ENCODE measurements around the gene RAP1GAP2.
"Not testable (repeated sequence)": the region's sequence is repeated elsewhere in the genome, so short reads cannot be mapped to it uniquely, and the experiment has no call there.

Gene RAP1GAP2

DNA sequence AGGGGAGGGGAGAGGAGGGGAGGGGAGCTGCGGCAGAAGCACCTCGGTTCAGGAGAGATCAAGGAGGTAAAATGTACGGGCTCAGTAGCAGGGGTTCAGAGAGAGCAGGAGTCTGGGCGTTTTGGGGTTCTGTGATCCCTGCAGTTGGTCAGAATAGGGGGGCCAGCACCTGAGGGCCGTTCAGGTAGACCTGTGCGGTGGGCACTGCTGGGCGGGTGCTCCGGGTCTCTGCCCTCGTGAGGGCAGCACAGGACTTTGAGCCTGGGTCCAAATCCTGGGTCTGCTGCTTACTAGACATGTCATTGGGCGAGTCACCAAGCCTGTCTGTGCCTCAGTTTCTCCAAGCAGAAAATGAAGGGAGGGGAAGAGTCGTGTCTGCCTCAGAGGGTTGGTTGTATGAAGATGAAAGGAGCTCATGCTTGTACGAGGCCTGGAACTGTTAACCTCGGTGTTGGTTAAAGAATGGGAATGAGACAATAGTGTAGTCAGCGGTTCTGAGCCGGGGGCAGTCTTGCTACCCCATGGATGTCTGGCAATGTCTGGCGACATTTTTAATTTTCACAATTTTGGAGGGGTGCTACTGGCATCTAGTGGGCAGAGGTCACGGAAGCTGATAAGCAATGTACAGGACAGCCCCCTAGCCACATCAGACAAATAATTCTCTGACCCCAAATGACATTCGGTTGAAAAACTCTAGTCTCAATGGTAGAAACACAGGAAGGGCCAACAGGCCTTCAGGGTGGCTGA is 231.7 kb downstream of the RAP1GAP2 start:
- Histone ChIP-seq H3K9me3 (ENCODE audit: insufficient read depth, low read depth, low read length) (0 out of 2 replicates have a peak, but pooled peaks cover 4% of the 10 kb centered on the region), H3K27me3 (ENCODE audit: insufficient read depth, low read length) (no peaks in the 10 kb centered on the region), H3K9ac (ENCODE audit: low read depth, low read length) (no peak overlapping the region), H3K27ac (ENCODE audit: low read length) (no peak overlapping the region), H3K4me1 (ENCODE audit: insufficient read depth, low read length) (no peaks in the 10 kb centered on the region), H3K4me3 (ENCODE audit: low read length) (no peak overlapping the region), H3K36me3 (ENCODE audit: insufficient read depth, low read depth, low read length) (peaks cover 28% of the 10 kb centered on the region)

DNA sequence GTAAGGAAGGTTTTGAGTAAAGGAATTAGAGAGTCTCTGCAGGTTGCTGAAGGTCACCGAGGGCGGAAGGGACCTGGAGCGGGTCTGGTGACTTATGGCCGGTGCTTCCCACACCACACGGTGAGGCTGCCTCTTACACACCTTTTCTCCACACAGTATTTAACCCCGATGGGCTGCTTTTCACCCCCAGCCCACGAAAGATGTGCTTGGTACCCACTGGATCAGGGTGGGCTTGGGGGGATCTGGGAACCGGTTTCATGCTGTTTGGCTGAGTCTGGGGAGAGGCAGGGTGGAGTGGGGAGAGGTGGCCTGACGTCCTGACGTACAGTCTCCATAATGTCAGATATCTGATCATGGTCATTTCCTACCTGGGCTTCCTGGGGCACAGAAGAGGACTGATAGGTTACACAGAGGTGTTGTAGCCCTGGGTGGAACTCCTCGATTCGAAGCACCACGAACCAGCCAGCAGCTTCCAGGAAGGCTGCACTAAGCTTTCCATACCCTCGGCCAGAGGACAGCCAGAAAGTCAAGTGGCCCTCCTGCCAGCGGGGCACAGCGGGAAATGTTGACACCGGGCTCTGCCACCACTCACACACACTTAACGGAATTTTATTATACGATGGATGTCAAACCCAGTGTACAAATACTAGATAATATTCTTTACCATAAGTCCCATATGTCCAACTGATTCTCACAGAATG is 233.1 kb downstream of the RAP1GAP2 start:
- H3K4me1 ChIP-seq (ENCODE audit: insufficient read depth, low read length), result no peaks in the 10 kb centered on the region
- H3K27me3 ChIP-seq (ENCODE audit: insufficient read depth, low read length), result no peaks in the 10 kb centered on the region
- H3K9me3 ChIP-seq (ENCODE audit: insufficient read depth, low read depth, low read length), result no peaks in the 10 kb centered on the region
- H3K27ac ChIP-seq (ENCODE audit: low read length), result no peak overlapping the region
- peaks cover 25% of the 10 kb centered on the region for H3K36me3 ChIP-seq (ENCODE audit: insufficient read depth, low read depth, low read length)
- no peak overlapping the region for H3K4me3 ChIP-seq (ENCODE audit: low read length)
- no peak overlapping the region for H3K9ac ChIP-seq (ENCODE audit: low read depth, low read length)

DNA sequence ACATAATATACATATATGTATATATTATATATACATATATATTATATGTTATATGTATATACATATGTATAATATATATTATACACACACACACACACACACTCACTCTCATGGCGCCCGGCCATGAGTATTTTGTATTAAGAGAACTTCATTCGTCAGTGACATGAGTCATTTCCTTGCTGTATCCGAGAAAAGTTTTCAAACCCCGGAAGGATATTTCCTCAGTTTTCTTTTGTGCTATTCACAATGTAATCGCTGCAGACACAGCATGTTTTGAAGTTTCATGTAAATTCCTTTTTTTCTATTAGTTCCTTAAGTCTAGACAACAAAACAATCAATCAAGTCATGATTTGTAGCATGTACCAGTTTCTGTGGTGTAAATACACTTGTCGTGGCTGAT is 233.9 kb downstream of the RAP1GAP2 start:
- Histone ChIP-seq H3K4me3 (ENCODE audit: low read length) (no peak overlapping the region), H3K27me3 (ENCODE audit: insufficient read depth, low read length) (no peaks in the 10 kb centered on the region), H3K9me3 (ENCODE audit: insufficient read depth, low read depth, low read length) (no peaks in the 10 kb centered on the region), H3K36me3 (ENCODE audit: insufficient read depth, low read depth, low read length) (peaks cover 25% of the 10 kb centered on the region), H3K9ac (ENCODE audit: low read depth, low read length) (no peak overlapping the region), H3K27ac (ENCODE audit: low read length) (no peak overlapping the region), H3K4me1 (ENCODE audit: insufficient read depth, low read length) (no peaks in the 10 kb centered on the region)

DNA sequence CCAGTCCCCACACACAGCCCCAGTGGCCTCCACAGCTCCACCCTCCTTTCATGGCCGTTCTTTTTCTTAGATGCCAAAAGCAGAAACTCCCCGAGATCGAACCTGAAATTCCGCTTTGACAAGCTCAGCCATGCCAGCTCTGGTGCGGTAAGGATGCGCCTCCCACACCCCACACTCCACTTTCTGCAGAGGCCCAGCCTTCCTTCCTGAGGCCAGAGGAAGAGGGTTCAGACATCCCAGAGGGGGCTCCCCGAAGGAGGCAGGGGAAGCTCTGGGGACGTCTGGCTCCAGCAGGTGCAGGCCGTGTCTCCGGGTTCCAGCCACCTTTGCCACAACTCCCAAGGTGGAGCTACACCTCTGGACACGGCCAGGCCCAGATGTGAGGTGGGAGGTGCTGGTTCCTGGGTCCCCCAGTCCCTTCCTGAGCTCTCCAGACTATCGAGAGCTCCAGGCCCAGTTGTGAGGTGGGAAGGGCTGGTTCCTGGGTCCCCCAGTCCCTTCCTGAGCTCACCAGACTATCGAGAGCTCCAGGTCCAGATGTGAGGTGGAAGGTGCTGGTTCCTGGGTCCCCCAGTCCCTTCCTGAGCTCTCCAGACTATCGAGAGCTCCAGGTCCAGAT is 234.7 kb downstream of the RAP1GAP2 start:
- not testable (repeated sequence) for H3K4me1 ChIP-seq (ENCODE audit: insufficient read depth, low read length); H3K9ac ChIP-seq (ENCODE audit: low read depth, low read length); H3K4me3 ChIP-seq (ENCODE audit: low read length); H3K27ac ChIP-seq (ENCODE audit: low read length); H3K9me3 ChIP-seq (ENCODE audit: insufficient read depth, low read depth, low read length); H3K27me3 ChIP-seq (ENCODE audit: insufficient read depth, low read length)
- H3K36me3 ChIP-seq (ENCODE audit: insufficient read depth, low read depth, low read length), result peaks cover 25% of the 10 kb centered on the region

DNA sequence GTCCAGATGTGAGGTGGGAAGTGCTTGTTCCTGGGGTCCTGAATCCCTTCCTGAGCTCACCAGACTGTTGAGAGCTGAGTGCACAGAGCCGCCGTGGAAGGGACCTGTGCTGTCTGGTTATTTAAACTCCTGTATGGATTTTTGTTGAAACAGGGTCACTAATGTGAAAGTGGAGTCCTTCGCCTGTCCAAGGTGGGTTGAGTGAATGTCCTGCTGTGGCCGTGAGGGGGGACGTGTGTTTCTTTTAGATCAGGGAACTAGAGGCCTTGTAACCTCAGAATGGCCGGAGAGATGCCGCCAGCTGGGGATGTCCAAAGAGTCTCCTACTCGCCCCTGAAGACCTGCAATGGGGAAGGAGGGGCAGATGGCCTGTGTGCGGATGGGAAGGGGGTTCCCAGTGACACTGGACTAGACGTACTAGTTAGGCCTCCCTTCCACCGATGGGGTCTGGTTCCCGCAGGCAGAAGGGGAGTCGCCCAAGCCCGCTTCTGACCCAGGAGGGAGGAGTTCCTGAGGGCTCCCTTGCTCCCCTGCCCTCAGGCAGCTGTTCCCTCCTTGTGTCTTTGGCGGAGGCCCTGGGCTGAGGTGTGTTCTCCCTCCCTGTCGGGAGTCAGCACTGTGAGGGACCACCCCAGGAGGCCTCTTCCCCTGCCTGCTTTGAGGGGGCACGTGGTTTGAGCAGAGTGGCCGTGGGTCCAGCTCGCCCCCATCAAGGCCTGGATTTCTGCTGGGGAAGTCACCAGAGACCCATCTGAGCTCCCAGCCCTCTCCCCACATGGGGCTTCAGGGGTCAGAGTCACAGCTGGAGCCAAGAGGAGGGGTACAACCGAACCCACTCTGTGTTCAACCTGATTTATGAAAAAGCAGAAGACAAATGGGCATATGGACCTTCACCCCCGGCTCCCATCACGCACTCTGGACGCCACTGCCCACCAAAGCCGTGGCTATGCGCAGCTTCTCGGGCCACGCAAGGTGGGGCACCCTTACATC is 236.3 kb downstream of the RAP1GAP2 start:
- H3K27me3 ChIP-seq (ENCODE audit: insufficient read depth, low read length), result no peaks in the 10 kb centered on the region
- peaks cover 22% of the 10 kb centered on the region for H3K36me3 ChIP-seq (ENCODE audit: insufficient read depth, low read depth, low read length)
- H3K4me1 ChIP-seq (ENCODE audit: insufficient read depth, low read length), result no peaks in the 10 kb centered on the region

DNA sequence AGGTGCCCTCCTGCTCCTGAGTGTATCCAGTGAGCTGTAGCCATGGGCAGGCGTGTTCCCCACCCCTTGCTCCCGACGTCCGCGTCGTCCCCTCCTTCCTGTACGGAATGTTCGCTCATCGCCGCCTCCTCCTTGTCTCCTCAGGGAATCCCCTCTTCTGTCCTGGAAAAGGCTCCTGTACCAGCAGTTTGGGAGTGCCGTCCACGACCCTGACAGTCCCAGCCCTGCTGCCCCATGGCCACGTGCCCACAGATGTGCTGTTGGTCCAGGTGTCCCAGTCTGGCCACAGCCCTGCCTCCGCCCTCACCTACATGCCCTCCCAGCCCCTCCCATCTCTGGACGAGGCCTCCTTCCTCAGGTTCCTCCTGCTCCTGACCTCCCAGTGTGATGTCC is 237.0 kb downstream of the RAP1GAP2 start:
- no peak overlapping the region for H3K27ac ChIP-seq (ENCODE audit: low read length)
- no peak overlapping the region for H3K4me3 ChIP-seq (ENCODE audit: low read length)
- no peaks in the 10 kb centered on the region for H3K4me1 ChIP-seq (ENCODE audit: insufficient read depth, low read length)

More for the DNA sequence above, 236.3 kb downstream of the RAP1GAP2 start:
- Histone ChIP-seq H3K27ac (ENCODE audit: low read length) (no peak overlapping the region), H3K4me3 (ENCODE audit: low read length) (no peak overlapping the region), H3K9me3 (ENCODE audit: insufficient read depth, low read depth, low read length) (no peaks in the 10 kb centered on the region), H3K9ac (ENCODE audit: low read depth, low read length) (no peak overlapping the region)

DNA sequence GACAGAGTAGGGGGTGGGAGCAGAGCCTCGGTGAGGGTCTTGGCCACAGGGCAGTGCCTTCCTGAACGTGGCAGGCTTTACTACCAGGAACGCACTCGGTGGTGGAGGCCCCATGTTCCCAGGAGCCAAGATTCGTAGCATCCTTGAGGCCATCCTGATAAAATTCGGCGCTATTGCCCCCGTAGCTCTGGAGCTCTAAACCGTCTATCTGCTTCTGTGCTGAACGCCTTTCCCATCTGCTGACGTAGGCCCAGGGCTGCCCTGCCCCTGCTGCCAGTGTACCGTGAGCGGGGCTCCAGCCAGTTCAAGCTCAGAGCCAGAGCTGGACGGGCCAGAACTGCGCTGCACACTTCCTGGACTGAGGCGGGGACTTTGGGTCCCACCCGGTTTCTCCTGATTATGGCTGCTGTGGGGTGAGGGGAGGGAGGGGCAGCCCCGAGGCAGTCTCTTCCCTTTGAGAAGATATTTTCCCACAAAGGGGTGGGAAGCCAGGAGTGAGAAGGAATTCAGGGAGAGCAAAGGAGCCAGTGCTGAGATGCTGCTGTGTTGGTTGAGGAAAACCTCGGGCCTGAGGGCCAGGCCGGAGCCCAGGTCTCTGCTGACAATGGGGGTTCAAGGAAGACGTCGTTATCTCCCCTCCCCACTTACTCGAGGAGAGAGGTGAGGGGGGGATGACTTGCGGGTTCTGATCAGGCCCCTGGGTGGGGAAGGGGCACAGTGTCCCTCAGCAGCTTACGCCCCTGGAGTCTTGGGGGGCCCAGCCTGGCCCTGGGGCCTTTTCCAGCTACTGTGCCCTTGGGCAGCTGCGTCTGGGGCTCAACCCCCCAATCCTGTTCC is 237.7 kb downstream of the RAP1GAP2 start:
- H3K27ac ChIP-seq (ENCODE audit: low read length), result no peak overlapping the region
- H3K27me3 ChIP-seq (ENCODE audit: insufficient read depth, low read length), result no peaks in the 10 kb centered on the region
- no peak overlapping the region for H3K4me3 ChIP-seq (ENCODE audit: low read length)
- peaks cover 17% of the 10 kb centered on the region for H3K36me3 ChIP-seq (ENCODE audit: insufficient read depth, low read depth, low read length)
- no peak overlapping the region for H3K9ac ChIP-seq (ENCODE audit: low read depth, low read length)
- no peaks in the 10 kb centered on the region for H3K9me3 ChIP-seq (ENCODE audit: insufficient read depth, low read depth, low read length)
- no peaks in the 10 kb centered on the region for H3K4me1 ChIP-seq (ENCODE audit: insufficient read depth, low read length)

More for the DNA sequence above, 237.0 kb downstream of the RAP1GAP2 start:
- Histone ChIP-seq H3K36me3 (ENCODE audit: insufficient read depth, low read depth, low read length) (peaks cover 21% of the 10 kb centered on the region), H3K27me3 (ENCODE audit: insufficient read depth, low read length) (no peaks in the 10 kb centered on the region), H3K9ac (ENCODE audit: low read depth, low read length) (no peak overlapping the region), H3K9me3 (ENCODE audit: insufficient read depth, low read depth, low read length) (no peaks in the 10 kb centered on the region)

DNA sequence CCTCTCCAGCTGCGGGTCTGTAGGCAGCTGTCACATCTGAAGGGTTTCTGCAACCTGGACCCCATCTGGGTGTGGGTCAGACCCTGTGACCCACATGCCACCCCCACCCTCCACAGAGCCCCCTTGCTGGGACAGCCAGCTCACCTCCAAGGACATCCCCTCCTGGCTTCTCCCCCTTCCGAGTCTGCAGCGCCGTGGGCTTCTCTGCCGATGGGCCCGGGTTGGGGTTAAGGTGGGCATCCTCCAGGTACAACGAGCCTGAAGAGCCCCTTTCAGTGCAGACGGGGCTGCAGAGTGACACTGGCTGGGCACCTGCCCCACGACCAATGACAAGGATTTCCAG is 238.3 kb downstream of the RAP1GAP2 start:
- Histone ChIP-seq H3K36me3 (ENCODE audit: insufficient read depth, low read depth, low read length) (peaks cover 12% of the 10 kb centered on the region), H3K4me1 (ENCODE audit: insufficient read depth, low read length) (no peaks in the 10 kb centered on the region), H3K4me3 (ENCODE audit: low read length) (no peak overlapping the region), H3K9ac (ENCODE audit: low read depth, low read length) (no peak overlapping the region), H3K27ac (ENCODE audit: low read length) (no peak overlapping the region), H3K27me3 (ENCODE audit: insufficient read depth, low read length) (no peaks in the 10 kb centered on the region), H3K9me3 (ENCODE audit: insufficient read depth, low read depth, low read length) (no peaks in the 10 kb centered on the region)

DNA sequence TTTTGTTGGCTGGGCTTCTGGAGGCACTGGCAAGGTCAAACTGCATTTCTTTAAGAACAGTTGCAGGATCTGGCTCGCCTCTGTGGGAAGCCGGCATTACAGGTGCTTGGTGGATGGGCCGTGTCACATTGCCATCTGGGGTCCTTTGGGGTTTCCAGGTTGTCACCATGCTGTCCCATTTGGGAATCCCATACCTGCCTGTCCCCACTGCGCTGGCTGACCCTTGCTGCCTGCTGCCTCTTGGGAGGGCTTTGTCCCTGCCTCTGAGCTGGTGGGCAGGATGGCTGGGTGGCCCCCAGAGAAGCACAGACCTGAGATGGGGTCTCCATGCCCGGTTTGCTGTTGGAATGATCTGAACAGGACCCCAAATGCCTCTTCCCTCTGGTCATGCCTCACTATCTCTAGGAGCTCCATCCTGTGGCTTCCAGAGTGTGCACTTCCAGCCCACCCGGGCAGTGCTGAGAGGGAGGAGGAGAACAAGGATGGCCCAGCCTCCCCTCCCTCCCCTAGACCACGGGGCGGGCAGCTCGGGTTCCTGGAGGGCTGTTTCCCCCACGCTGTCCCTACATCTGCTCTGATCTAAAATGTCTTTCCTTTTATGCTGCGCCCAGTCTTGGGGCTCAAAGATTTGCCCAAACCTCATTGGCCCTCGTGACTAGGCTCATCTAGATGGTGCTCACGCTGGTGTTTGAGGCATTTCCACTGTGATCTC is 239.2 kb downstream of the RAP1GAP2 start:
- Histone ChIP-seq H3K4me1 (ENCODE audit: insufficient read depth, low read length) (no peaks in the 10 kb centered on the region), H3K27me3 (ENCODE audit: insufficient read depth, low read length) (no peaks in the 10 kb centered on the region), H3K4me3 (ENCODE audit: low read length) (no peak overlapping the region), H3K9ac (ENCODE audit: low read depth, low read length) (no peak overlapping the region), H3K27ac (ENCODE audit: low read length) (no peak overlapping the region), H3K36me3 (ENCODE audit: insufficient read depth, low read depth, low read length) (peaks cover 6% of the 10 kb centered on the region), H3K9me3 (ENCODE audit: insufficient read depth, low read depth, low read length) (no peaks in the 10 kb centered on the region)

DNA sequence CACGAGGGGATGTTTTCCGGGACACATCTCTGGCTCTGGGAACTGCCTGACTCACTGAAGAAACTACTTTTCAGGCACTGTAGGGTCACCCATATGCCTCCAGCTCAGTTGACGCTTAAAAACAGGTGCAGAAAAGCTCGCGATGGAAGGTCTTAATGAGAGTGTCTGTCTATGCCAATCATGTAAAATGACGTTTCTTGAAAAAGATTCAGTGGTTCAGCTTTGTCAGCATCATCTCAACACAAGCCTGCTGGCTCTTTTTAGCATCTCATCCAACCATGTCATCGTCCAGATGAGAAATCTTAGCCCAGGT is 239.7 kb downstream of the RAP1GAP2 start:
- H3K36me3 ChIP-seq (ENCODE audit: insufficient read depth, low read depth, low read length), result peaks cover under 1% of the 10 kb centered on the region; the same call in 1 of the 2 replicates
- H3K4me3 ChIP-seq (ENCODE audit: low read length), result no peak overlapping the region
- no peak overlapping the region for H3K27ac ChIP-seq (ENCODE audit: low read length)
- H3K9ac ChIP-seq (ENCODE audit: low read depth, low read length), result no peak overlapping the region
- H3K27me3 ChIP-seq (ENCODE audit: insufficient read depth, low read length), result no peaks in the 10 kb centered on the region
- H3K4me1 ChIP-seq (ENCODE audit: insufficient read depth, low read length), result no peaks in the 10 kb centered on the region
- no peaks in the 10 kb centered on the region for H3K9me3 ChIP-seq (ENCODE audit: insufficient read depth, low read depth, low read length)

All from iPS-20b (cell line).